ENCODE results near the gene MME. TPM values are rescaled to one million over a fixed set of nuclear protein-coding genes. Genes with fewer than 3 reads are reported as not detected.

MME gene
- total and polyA plus RNA-seq, 8 donors, result 9.1 to 43.6 (median 26.5) TPM

DNA sequence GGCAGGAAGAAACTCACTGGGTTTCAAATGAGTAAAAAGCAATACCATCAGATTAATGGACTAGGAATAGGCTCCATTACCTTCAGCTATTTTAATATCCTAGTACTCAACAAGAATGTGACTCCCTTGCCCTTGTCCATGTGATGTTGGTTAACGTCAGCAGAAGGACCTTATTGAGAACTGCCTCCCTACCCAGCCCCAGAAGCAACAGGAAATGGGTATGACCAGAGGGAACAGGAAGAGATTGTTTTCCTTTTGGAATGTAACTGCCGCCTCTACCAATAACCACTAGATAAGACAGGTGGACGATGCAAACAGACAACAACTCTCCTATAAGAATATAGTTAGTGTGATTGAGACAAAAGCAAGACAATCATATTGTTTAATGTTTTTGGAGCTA, 10.4 kb upstream of the MME start:
- DNase-seq (no peak), ATAC-seq (no peak)
- no peaks in the 10 kb centered on the region for H3K4me1 ChIP-seq
- no peaks in the 10 kb centered on the region for H3K27me3 ChIP-seq
- intact Hi-C loops (cut with DNase I), result no loop called here
- H3K27ac ChIP-seq, result no peak overlapping the region
- TF ChIP-seq, protein P1, sequence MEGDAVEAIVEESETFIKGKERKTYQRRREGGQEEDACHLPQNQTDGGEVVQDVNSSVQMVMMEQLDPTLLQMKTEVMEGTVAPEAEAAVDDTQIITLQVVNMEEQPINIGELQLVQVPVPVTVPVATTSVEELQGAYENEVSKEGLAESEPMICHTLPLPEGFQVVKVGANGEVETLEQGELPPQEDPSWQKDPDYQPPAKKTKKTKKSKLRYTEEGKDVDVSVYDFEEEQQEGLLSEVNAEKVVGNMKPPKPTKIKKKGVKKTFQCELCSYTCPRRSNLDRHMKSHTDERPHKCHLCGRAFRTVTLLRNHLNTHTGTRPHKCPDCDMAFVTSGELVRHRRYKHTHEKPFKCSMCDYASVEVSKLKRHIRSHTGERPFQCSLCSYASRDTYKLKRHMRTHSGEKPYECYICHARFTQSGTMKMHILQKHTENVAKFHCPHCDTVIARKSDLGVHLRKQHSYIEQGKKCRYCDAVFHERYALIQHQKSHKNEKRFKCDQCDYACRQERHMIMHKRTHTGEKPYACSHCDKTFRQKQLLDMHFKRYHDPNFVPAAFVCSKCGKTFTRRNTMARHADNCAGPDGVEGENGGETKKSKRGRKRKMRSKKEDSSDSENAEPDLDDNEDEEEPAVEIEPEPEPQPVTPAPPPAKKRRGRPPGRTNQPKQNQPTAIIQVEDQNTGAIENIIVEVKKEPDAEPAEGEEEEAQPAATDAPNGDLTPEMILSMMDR (IDR thresholded peaks at IDR 0.05), result no peak
- no peaks in the 10 kb centered on the region for H3K9me3 ChIP-seq
- no peaks in the 10 kb centered on the region for H3K36me3 ChIP-seq
- no peak overlapping the region for H3K4me3 ChIP-seq

DNA sequence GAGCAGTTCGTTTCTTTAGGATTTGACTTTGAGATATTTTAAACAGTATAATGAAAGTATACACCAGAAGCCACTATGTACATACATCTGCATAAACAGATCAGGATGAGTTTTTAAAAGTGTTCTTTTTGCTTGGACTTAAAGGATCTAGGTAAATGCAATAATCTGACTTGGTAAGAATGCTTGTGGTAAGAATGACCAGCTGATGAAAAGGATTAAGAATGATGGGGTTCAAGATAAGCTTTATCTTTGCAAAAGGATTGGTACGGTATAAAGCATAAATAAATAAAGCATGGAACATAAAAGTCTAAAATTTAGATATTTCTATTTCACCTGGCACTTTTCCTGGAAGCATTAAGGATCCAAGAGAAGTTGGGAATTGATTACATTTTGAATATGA, 9.8 kb upstream of the MME start:
- H3K9me3 ChIP-seq, result peaks cover 0 to 5% of the 10 kb centered on the region in 2 donors
- no peaks in the 10 kb centered on the region for H3K4me1 ChIP-seq
- TF ChIP-seq, protein P1 (IDR thresholded peaks at IDR 0.05), result no peak
- no peaks in the 10 kb centered on the region for H3K27me3 ChIP-seq
- intact Hi-C loops (cut with DNase I), result no loop called here
- H3K4me3 ChIP-seq, result no peak overlapping the region
- no peaks in the 10 kb centered on the region for H3K36me3 ChIP-seq
- no peak for DNase-seq
- no peak overlapping the region for H3K27ac ChIP-seq
- no peak for ATAC-seq

DNA sequence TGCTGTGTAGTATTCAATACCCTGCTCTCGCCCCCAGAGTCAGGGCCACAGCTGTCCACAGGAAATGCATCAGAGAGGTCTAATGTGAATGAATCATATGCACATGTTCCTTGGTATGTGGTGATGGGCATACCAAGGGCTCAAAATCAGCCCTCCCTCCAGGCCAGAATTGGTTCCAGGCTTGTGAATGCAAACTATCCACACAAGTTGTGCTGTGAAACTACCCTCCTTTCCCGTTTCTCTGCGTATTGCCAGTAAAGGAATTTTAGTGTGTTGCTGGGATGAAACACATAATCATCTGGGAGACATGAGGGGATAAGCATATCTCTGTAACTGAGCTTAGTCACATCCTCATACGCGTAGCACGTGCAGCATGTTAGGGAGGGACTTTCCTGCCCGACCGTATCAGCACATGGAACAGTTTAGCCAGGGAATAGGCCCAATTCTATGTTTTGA, 9.2 kb upstream of the MME start:
- H3K9me3 ChIP-seq, result peaks cover 0 to 7% of the 10 kb centered on the region in 2 donors
- H3K36me3 ChIP-seq, result no peaks in the 10 kb centered on the region
- no peak for ATAC-seq
- intact Hi-C loops (cut with DNase I), result no loop called here
- TF ChIP-seq, protein P1 (IDR thresholded peaks at IDR 0.05), result no peak
- H3K27ac ChIP-seq, result no peak overlapping the region
- DNase-seq, result no peak
- no peaks in the 10 kb centered on the region for H3K27me3 ChIP-seq
- H3K4me1 ChIP-seq, result no peaks in the 10 kb centered on the region
- H3K4me3 ChIP-seq, result no peak overlapping the region

DNA sequence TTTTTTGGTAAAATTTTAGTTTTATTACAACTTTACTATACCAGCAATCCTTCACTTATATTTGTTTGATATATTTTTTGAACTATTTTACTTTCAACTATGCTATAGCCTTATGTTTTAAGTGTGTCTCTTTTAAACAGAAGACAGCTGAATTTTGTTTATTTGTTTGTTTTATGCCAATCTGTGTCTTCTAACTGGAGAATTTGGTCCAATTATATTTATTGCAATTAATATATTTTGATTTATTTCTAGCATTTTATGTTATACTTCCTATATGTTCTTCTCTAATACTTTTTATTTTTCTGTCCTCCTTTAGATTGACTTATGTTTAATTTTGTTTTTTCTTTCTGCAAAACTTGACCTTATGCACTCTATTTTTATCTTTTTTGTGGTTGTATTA, 4.9 kb upstream of the MME start:
- no peak overlapping the region for H3K27ac ChIP-seq
- DNase-seq, result no peak
- no peak overlapping the region for H3K4me3 ChIP-seq
- peaks cover 15 to 24% of the 10 kb centered on the region in 2 donors for H3K27me3 ChIP-seq
- H3K9me3 ChIP-seq, result peaks cover 0 to 7% of the 10 kb centered on the region in 2 donors
- H3K4me1 ChIP-seq, result peaks cover 0 to 15% of the 10 kb centered on the region in 2 donors
- intact Hi-C loops (cut with DNase I), result no loop called here
- TF ChIP-seq, protein P1 (IDR thresholded peaks at IDR 0.05), result no peak
- ATAC-seq, result no peak
- no peaks in the 10 kb centered on the region for H3K36me3 ChIP-seq

DNA sequence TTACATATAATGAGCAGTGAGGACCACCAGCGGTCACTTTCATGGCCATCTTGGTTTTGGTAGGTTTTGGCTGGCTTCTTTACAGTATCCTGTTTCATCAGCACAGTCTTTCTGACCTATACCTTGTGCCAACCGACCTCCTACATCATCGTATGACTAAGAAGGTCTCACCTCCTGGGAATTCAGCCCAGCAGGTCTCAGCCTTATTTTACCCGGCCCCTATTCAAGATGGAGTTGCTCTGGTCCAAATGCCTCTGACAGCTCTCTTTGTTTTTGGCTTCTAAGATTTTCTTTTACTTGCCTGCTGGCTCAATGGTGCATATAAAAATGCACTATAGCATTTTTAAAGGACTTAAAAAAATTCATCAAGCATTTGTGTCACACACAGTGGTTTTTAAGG, 3.2 kb upstream of the MME start:
- intact Hi-C loops (cut with DNase I), result no loop called here
- DNase-seq (no peak), ATAC-seq (no peak)
- Histone ChIP-seq H3K4me1 (peaks cover 0 to 15% of the 10 kb centered on the region in 2 donors), H3K27me3 (peaks cover 19 to 41% of the 10 kb centered on the region in 2 donors), H3K36me3 (no peaks in the 10 kb centered on the region), H3K4me3 (no peak overlapping the region), H3K27ac (no peak overlapping the region), H3K9me3 (peaks cover 0 to 7% of the 10 kb centered on the region in 2 donors)
- TF ChIP-seq, protein P1 (IDR thresholded peaks at IDR 0.05), result no peak
